ENCODE results near the gene SLK.

The SLK gene

DNA sequence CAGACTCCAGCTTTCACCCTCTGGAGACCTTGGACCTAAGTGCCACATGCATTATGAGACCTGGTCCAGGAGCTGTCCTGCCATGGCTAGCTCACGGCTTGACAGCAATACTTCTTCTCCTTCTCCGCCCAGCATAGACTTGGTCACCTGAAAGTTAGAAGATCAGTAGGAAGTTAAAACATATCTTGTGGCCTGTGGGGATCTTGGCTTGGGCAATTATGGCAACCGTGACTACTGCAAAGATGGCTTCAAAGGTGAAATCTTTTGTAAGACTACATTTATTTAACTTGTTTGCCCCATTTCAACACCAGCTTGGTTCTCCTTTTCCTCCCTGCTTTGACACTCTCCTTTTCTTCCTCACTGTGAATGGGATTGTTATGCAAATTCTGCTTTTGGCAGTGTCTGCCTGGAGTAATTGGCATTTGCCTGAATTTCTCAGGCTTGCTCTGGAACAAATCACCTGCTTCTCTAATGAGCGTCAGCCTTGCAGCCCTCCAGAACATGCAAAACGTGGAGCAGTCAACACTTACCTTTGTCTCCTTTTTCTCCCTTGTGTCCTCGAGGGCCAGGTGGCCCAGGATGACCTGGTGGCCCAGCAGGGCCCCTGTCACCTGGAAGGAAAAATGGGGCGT is 65.3 kb downstream of the SLK start:
- DNase-seq (ENCODE audit: low read depth in 1 of 2, low spot score in 1 of 2), result no peak

DNA sequence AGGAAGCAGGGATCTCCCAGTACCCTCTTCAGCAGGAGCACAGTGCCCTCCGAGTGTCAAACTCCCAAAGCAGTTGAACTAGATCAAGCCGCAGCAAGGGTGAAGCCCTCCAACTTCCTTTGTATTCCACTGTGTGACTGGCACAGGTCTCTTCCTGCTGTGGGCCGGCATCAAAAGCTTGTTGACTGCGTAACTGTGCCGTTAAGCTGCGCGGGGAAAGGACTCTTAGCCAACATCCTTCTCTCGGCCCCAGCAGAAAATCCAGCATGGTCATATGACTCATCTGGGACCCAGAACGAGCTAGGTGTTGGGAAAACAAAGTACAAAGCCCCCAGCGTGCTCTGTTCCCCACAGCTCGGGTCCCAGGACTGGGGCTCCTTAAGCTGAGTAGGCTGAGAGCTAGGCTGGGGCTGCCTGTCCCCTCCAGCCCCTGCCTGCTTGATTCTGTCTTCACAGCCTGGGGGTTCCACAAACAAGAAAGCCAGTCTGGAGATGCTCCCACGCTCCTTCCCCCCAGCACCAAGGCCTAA is 66.5 kb downstream of the SLK start:
- no peak for DNase-seq (ENCODE audit: low read depth in 1 of 2, low spot score in 1 of 2)

DNA sequence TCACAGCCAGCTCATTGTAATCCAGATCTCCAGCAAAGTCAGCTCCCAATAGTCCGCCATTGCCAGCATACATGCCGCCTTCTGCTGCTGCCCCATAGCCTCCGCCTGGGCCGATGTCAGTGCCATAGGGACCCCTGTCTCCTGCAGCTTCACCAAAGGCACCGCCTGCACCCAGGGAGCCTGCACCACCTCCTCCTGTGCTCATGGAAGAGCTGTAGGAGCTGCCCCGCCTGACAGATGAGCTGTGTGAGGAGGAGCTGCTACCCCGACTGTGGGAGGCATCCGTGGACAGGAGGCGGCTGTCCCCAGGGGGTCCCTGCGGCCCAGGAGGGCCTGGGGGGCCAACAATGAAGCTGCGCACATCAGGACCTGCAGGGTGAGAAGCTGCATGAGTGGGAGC is 67.0 kb downstream of the SLK start:
- DNase-seq (ENCODE audit: low read depth in 1 of 2, low spot score in 1 of 2), result no peak

DNA sequence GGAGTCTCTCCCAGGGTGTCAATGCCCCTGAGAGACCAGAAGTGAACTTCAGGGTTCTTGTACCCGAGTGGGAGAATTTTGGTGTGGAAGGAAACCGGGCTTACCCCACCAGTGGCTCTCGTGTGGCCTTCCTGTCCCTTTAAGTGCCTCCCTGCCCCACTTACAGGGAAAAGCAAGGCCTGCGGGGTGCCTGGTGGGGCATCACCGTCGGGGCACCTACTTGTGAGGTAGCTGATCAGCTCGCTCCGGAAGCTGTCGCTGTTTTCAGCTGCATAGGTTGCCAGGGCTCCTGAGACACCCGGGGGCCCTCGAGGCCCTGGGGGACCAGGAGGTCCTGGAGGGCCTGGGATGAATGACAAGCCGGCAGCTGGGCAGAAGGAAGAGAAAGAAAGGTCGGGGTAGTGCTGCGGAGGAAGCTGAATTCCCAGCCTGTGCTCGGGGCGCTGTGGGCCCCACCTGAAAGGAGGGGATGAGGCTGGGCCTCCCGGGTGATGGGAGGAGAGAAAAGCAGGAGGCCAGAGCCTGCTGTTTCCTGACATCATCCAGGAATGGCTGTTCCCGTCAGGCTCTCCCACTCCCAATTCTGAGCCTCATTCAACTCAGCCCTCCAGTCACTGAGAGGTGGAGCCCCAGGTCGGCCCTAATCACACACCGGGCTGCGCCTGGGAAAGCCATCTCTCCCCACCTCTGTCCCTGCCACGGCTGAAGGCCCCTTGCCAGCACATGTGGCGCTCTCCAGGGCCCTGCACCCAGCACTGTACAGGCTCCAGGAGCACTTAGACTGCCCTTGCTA is 67.7 kb downstream of the SLK start:
- DNase-seq (ENCODE audit: low read depth in 1 of 2, low spot score in 1 of 2), result no peak

DNA sequence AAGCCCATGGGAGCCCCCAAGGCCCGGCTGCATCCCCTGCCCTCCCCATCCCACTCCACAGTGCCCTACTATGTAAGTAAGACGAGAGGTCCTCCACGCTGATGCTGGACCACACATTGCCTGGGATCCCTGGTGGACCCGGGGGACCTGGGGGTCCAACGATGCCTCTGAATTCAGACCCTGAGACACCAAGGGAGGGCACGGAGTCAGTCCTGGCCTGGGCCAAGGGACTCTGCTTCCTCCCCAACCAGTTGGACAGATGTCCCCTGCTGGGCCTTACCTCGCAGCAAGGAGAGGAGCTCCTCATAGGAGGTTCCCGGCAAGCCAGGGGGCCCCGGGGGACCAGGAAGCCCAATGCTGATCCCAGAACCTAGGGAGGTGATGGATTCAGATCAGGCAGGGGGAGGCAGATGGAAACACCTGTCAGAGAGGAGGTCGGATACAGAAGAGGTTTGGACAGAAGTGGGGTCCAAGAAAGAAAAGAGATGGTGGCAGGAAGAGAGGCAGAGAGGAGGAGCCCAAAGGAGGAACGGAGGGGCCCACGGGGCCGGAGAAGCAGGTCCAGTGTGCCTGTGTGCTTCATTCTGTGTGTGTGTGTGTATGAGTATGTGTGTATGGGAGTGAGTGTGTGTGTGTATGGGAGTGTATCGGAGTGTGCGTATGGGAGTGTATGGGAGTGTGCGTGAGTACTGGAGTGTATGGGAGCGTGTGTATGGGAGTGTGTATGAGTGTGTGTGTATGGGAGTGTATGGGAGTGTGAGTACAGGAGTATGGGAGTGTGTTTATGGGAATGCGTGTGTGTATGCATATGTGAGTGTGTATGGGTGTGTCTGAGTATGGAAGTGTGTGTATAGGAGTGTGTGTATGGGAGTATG is 68.5 kb downstream of the SLK start:
- DNase-seq (ENCODE audit: low read depth in 1 of 2, low spot score in 1 of 2), result no peak

DNA sequence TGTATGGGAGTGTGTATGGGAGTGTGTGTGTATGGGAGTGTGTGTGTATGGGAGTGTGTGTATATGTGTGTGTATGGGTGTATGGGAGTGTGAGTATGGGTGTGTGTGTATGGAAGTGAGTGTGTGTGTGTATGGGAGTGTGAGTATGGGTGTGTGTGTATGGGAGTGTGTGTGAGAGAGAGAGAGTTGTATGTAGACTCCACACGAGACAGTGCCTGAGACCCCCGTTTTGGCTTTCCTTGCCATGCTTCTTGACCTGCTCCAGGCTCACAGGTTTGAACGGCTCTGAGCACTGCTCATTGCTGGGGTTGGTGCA is 69.1 kb downstream of the SLK start:
- DNase-seq (ENCODE audit: low read depth in 1 of 2, low spot score in 1 of 2), result no peak

DNA sequence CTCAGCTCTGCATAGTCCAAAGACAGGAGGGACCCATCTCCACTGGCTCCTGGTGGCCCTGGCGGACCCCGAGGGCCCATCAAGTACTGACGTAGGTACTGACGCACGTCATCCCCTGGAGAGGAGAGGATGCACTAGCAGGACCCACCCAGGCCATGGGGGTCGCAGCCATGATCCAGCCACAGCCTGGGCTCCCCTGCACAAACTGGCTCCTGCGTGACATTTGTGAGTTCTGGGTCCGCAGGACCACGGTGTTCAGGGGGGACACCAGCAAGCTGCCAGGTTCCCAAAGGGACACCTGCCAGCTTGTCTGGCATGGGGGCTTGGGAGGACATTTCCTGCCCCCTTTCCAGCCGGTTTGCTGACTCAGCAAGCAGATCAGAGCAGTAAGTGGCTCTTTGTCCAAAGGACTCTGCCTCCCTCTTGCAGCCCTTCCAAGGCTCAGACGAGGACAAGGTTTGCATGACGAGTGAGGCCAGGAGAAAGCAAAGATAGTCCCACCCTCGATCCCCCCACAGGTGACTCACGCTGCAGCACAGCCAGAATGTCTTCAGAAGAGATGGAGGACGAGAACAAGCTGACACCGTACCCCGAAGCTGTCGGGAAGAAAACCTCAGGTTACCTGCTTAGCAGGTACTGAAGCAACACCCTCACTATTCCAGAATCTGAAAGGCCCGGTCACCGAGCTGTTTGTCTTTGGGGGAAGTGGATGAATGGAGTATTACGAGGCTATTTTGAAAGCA is 69.7 kb downstream of the SLK start:
- DNase-seq (ENCODE audit: low read depth in 1 of 2, low spot score in 1 of 2), result no peak

DNA sequence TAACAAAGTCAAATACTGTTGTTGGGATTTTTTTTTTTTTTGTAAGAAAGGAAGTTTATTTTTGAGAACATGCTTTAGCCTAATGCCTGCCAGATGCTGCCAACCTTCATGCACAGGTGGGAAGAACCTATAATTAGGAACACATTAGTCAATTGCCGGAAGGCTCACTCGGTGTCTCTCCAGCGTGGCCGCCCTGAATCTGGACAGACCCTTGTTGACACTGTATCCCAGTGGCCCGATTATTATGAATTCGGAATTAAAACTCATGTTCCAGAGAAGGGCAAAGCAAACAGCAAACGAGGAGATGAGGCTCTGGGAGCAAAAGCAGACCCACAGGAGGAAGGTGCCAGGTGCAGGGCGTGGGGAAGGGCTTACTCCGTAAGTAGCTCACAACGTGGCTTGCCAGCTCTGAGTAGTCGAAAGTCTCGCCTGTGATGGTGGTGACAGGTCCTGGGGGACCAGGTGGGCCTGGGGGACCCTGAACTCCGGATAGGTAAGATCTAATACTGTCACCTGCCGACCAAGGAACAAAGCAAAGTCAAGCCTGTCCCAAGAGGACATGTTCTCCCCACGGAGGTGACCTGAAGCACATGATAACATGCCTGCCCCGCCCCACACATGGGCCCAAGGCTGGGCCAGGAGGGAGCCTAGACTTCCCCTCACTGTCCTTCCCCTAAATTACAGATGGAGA is 70.5 kb downstream of the SLK start:
- no peak for DNase-seq (ENCODE audit: low read depth in 1 of 2, low spot score in 1 of 2)

DNA sequence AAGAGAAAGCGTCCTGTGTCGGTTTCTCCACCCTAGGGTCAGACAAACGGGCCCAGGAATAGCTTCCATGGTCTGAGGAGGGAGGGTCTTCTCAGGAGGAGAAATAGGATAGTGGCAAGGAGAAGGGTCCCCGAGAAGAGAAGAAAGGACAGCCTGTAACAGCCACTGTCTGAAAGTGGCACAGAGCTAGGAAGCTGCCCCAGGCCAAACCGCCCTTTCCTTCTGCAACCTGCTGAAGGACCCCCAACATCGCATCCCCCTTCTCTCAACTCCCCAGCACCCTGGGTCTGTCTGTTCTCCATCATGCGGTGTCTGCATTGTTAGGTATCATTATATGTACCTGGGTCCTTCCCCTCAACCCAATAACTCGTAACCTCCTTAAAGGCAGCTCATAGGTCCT is 71.6 kb downstream of the SLK start:
- no peak for DNase-seq (ENCODE audit: low read depth in 1 of 2, low spot score in 1 of 2)

DNA sequence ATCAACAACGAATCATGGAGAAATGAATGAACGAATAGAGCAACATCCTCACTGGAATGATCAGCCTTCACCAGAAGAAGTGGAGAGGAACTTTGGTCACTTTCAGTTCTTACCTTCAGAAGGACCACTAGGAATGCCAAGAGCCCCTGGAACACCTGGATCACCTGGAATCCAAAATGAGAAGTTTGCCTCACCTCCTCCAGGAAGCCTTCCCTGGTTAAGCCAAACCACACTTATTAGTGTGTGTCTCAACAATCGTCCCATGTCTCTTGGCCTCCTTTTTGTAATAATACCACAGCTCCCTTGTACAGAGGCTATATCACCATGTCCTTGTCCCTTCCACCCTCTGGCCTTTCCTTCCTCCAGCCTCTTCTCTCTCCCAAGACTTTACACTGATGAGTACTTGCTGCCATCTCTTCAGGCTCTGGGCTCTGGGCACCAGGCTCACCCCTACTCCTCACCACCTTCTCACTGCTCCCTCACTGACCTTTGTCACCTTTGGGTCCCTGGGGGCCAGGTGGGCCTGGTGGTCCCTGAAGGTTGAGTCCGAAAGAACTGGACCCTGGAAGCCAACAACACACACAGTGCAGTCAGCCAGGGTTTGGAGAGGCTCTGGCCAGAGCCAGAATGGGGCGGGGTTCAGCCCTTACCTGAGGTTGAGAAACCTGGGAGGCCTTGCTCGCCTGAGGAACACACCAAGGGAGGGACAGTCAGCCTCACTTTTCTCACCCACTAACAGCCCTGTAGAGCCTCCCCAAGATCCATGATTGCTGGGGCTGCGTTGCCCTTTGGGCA is 72.2 kb downstream of the SLK start:
- no peak for DNase-seq (ENCODE audit: low read depth in 1 of 2, low spot score in 1 of 2)

DNA sequence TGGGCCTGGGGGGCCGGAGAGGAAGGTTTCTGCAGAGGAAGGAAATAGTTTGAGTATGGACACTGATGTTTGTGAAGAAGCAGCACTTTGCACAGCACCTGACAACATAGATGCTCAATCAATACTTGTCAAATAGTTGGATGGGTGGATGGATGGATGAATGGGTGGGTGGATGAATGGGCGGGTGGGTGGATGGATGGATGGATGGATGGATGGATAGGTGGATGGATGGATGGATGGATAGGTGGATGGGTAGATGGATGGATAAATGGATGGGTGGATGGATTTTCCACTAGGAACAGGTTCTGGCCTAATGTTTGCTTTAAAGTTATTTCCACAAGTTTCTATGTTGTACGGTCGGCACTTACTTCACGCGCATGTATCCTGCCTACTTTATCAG is 73.4 kb downstream of the SLK start:
- no peak for DNase-seq (ENCODE audit: low read depth in 1 of 2, low spot score in 1 of 2)

DNA sequence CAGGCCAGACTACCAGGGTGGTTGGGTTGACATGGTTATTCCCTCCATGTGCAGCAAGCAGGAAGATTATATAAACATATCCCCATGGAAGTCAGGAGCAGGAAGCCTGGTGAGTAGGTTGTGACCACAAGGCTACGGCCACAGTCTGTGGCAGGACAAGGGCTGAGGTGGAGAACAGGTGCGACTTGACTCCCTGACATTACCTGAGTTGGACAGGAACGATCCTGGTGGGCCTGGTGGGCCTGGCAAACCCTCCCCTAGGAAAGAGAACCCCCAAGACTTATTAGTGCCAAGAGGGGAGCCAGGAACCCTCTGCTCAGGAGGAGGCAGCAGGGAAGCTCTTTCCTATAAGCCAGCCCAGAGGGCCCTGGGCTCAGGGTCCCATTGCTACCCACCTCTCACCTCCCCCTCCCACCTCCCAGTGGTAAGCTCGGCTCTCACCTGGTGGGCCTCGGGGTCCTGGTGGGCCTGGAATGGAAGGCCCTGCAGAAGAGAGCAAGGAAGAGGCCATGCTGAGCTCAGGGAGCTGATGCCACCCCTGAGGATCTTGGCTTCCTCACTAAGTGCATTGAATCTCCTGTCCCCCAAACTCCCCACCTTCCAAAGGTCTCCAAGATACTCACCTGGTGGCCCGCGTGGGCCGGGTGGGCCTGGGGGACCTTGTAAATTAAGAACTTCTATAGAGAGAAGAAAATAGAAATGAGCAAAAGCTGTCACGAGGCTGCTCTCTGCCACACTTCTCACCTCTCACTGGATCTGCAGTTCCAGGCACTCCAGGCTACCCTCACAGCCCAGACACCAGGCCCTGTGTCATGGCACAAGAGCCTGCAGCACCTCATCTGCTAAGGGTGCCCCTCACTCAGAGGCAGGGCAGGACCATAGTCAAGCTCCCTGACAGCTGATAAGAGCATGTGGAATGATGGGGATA is 74.2 kb downstream of the SLK start:
- DNase-seq (ENCODE audit: low read depth in 1 of 2, low spot score in 1 of 2), result no peak

DNA sequence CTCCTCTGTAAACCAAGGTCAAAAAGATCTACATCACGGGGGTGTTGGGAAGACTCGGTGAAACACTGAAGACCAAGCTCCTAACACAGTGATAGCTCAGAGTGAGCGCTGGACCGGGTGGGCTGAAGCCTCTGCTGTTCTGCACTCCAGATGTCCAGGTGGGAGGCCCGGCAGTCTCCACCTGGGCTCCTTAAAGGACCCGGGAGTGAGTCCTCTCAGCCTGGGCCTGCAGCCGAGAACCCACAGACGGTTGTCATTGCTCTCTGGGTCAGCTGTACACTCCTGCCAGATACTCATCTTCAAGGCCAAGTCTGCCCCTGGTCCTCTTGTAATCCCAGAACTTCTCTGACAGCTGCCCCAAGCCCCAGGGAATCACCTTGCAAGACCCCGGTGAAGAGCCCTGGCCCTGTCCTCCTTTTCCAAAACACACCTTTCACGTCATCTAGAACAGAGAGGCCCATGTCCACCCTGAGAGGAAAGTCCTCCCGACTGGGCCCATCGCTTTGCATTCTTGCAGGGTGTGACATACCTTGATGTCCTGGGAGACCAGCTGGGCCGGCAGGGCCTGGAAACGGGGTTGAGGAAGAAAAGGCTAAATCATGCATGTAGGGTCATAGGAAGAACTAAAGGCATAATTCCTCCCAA is 75.1 kb downstream of the SLK start:
- no peak for DNase-seq (ENCODE audit: low read depth in 1 of 2, low spot score in 1 of 2)

DNA sequence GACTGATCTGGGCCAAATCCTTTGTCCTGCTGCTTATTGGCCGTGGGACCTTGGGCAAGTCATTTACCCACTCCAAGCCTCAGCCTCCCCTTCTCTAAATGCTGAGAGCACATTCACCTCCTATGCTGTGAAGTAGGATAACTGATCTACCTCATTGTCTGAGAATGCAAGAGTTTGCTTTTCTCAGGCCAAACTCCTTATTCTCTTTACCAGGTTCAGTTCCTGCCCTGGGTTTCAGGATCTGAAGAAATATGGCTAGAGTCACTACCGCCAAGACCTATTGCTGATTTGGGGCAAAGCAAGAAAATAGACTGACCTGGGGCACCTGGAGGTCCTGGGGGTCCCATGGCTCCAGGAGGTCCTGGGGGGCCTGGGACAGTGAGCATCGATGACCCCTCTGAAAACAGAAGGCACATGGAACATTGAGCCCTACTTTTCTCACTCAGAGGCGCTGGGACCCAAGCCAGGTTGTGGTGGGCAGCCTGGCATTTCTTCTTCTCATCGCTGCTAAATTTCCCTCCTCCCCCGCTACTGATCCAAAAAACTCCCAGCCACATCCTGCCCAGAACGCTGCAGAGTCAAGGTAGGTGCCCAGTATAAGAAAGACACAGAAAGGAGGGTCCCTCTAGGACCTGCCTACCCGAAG is 76.4 kb downstream of the SLK start:
- no peak for DNase-seq (ENCODE audit: low read depth in 1 of 2, low spot score in 1 of 2)

DNA sequence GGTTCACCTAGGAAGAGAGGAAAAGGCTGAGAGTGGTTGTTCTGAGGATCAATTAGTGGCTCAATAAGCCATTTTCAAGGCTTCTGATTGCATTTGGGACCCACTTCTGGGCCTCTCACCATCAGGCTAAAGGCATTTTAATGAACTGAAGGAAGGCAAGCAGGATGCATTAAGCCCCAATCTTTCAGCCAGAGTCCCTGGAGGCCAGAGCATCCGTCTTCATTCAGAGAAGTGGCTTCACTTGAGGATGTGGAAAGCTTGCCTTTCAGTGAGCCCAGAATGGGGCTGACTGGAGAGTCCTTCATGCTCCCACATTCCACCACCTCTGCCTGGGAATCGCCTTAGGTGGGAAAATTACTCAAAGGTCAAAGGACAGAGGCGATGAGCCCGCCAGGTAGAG is 76.9 kb downstream of the SLK start:
- no peak for DNase-seq (ENCODE audit: low read depth in 1 of 2, low spot score in 1 of 2)

DNA sequence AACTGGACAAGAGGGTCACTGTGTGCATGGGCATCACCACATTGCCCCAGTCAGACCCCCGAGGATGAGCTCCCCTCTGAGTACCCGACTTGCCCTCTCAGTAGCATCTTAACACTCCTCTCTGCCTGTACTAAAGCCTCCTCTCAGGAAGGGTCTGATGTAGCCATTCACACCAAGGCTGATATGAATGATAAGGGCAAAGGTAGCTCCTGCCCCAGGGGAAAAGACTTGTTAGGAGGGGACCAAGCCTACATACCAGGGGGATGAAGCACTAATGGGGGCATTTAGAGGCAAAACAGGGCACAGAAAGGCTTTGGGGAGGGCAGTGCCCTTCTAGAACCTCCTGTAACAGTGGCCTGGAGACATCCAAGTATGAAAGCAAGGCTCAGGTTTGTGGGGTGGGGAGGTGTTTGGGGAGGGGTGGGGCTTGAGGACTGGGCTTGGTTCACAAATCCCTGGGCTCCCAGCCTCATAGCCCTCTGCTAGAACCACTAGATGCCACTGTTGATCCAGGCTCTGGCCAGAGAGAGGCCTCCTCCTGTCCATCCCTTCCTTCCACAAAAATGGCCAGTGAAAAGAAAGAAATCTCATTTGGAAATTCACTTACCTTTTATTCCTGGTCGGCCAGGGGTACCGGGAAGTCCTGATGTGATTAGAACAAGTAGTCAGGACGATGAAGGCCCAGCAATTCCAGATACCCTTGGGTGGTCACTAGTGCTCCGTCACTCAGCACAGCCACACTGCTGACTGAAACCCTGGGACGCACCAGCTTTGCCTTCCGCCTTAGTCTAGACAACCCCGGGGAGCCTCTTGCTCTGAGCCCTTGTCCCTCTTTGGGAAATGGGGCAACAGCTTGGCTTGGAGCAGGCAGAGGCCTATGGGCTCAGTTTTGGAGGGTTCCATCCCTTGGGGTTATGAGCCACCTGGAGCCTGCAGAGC is 78.5 kb downstream of the SLK start:
- DNase-seq (ENCODE audit: low read depth in 1 of 2, low spot score in 1 of 2), result no peak

DNA sequence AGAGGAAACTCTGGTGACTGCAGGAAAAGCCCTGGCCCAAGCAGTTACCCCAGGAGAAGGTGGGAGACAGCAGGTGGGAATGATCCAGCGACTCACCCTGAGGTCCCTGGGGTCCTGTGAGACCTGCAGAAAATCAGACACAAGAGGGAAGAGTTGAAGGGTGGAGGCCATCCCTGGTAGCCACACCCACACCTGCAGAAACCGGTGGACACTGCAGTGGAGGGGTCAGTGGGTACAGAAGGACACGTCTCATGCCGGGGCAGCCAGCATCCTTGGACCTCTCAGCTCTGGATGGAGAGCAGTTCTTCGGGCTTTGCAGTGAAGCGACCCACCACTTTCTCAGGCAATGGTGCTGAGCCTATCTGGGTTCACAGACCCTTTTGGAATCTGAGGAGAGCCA is 79.7 kb downstream of the SLK start:
- DNase-seq (ENCODE audit: low read depth in 1 of 2, low spot score in 1 of 2), result no peak

Measured in activated T-helper 1 cell treated with anti-CD3 and anti-CD28 coated beads, Interleukin-2, amount 50 U/mL, for 16 hours (primary cell).